ENCODE measurements around the gene COL6A5. TPM values are rescaled to one million over a fixed set of nuclear protein-coding genes. Genes with fewer than 3 reads are reported as not detected.

The COL6A5 gene
- total and polyA plus RNA-seq, 9 of the 15 experiments (the other 6 are each of a cell fraction or from before 2014, with no cell fraction given) = 1.5 to 9.7 (median 5.6) TPM

DNA sequence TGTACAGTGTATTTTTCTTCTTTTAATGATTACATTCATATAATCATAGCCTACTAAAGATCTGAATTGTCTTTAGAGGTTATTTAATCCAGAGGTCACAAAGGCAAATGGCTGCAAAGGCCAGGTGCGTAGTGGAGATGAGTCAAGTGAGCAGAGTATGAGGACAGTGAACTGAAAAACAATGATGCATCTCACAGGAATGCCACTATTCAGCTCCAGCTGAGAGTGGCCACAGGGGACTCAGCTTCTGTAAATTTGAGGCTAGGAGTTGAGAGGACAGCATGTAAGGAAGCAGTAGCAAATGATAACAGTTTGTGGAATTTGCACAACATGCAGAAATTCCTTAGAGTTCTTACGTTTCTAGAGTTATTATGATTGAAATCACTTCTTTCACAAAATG is 50.4 kb downstream of the COL6A5 start (continued):
- TF ChIP-seq RERE (CRISPR knock-in tag; IDR thresholded peaks at IDR 0.05; ENCODE audit: borderline replicate concordance) (no peak), TCF7 (IDR thresholded peaks at IDR 0.05; ENCODE audit: borderline replicate concordance) (no peak), NFE2 (IDR thresholded peaks at IDR 0.05; ENCODE audit: low read depth) (no peak)
- TF ChIP-seq, protein P1, sequence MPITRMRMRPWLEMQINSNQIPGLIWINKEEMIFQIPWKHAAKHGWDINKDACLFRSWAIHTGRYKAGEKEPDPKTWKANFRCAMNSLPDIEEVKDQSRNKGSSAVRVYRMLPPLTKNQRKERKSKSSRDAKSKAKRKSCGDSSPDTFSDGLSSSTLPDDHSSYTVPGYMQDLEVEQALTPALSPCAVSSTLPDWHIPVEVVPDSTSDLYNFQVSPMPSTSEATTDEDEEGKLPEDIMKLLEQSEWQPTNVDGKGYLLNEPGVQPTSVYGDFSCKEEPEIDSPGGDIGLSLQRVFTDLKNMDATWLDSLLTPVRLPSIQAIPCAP (CRISPR knock-in tag; IDR thresholded peaks at IDR 0.05; ENCODE audit: borderline replicate concordance) = no peak

DNA sequence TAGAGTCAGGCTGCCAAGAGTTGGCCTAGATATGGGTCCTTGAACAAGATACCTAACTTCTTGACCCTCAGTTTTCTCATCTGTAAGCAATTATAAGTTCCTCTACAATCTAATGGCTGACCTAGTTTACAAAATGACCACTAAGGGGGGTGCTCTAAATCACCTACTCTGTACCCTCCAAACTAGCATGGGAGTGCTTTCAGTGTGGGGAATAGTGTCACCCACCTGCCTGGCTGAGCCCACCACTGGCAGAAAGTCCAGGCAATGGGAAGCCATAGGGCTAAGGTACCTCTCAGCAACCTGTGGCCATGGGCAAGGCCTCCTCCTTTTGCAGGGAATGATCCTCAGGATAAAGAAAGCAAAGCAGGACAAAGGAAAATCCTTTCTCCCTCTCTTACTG is 58.9 kb downstream of the COL6A5 start:
- BruUV-seq (replicated peaks) = no TSS peak
- Histone ChIP-seq H3K4me3 (no peak overlapping the region), H3K27ac (ENCODE audit: extremely low read depth, low read depth, low read length) (no peak overlapping the region), H3K79me2 (ENCODE audit: control insufficient read depth, insufficient read depth, low read length) (no peaks in the 10 kb centered on the region), H3K4me2 (ENCODE audit: insufficient read depth, low read length) (no peak overlapping the region), H3K9ac (ENCODE audit: insufficient read depth in 1 of 2, low read depth in 2 of 2, low read length in 2 of 2) (no peak overlapping the region), H3K9me3 (replicated peaks; ENCODE audit: control insufficient read depth, insufficient read depth, low read depth, low read length) (no peaks in the 10 kb centered on the region), H2AFZ (ENCODE audit: low read depth, low read length) (no peak overlapping the region), H4K20me1 (replicated peaks; ENCODE audit: control insufficient read depth, insufficient read depth, low read length) (no peaks in the 10 kb centered on the region), H3K4me1 (replicated peaks in 1 of 2; ENCODE audit: control insufficient read depth in 2 of 2, insufficient read depth in 2 of 2, low read length in 2 of 2) (no peaks in the 10 kb centered on the region), H3K27me3 (ENCODE audit: control insufficient read depth in 2 of 2, insufficient read depth in 2 of 2, low read length in 2 of 2) (no peaks in the 10 kb centered on the region), H3K9me1 (ENCODE audit: control insufficient read depth, insufficient read depth, low read length) (no peaks in the 10 kb centered on the region), H3K36me3 (ENCODE audit: control insufficient read depth, insufficient read depth, low read length) (peaks cover 52% of the 10 kb centered on the region)
- in situ Hi-C loops (cut with MboI) = no loop called here
- ChIA-PET CTCF (ENCODE audit: low intra/inter-chr PET ratio) (no interaction called here), POLR2A (no interaction called here)
- ATAC-seq = no peak
- DNase-seq (ENCODE audit: extremely low read depth in 1 of 4, low spot score in 3 of 4) = no peak
- no peak for FAIRE-seq
- intact Hi-C loops (cut with micrococcal nuclease) = no loop called here
- TF ChIP-seq ZNF584 (CRISPR knock-in tag; IDR thresholded peaks at IDR 0.05; ENCODE audit: low read depth) = no peak
- no peak for TF ChIP-seq MCM7 (IDR thresholded peaks at IDR 0.05)
- no peak for TF ChIP-seq TAF1 (IDR thresholded peaks at IDR 0.05; ENCODE audit: control insufficient read depth, extremely low read depth, insufficient read depth, low read length, severe bottlenecking)
- no peak for TF ChIP-seq EP300 (IDR thresholded peaks at IDR 0.05; ENCODE audit: low read length)
- no peak for TF ChIP-seq ZC3H8 (IDR thresholded peaks at IDR 0.05)
- TF ChIP-seq RFX5 (IDR thresholded peaks at IDR 0.05; ENCODE audit: low read depth, low read length) = no peak
- TF ChIP-seq RBM39 (optimal IDR thresholded peaks at IDR 0.05; ENCODE audit: low read depth, low read length) = no peak
- no peak for TF ChIP-seq HDAC3 (IDR thresholded peaks at IDR 0.05; ENCODE audit: borderline replicate concordance, partially characterized antibody)
- no peak for TF ChIP-seq NFYB (IDR thresholded peaks at IDR 0.05; ENCODE audit: extremely low read depth, insufficient read length)
- no peak for TF ChIP-seq MYBL2 (IDR thresholded peaks at IDR 0.05; ENCODE audit: low read depth)
- no peak for TF ChIP-seq MYBL2 (CRISPR knock-in tag; IDR thresholded peaks at IDR 0.05; ENCODE audit: borderline replicate concordance)
- TF ChIP-seq MAFK (IDR thresholded peaks at IDR 0.05; ENCODE audit: low read length) = no peak
- TF ChIP-seq ELF2 (CRISPR knock-in tag; IDR thresholded peaks at IDR 0.05) = no peak

All from K562 (cell line).